GM12873 (cell line): Measurements from ENCODE around the gene TBX1.

Source experiments
- CTCF ChIP-seq: IDR thresholded peaks from 2 replicates; pipeline ENCODE4 v1.5.1; 2012; ENCODE audit warnings: low read depth, mild to moderate bottlenecking, moderate library complexity, low read length, control low read depth; ENCODE audit not compliant: insufficient read depth; ENCODE audit errors: missing control alignments

Gene TBX1

DNA sequence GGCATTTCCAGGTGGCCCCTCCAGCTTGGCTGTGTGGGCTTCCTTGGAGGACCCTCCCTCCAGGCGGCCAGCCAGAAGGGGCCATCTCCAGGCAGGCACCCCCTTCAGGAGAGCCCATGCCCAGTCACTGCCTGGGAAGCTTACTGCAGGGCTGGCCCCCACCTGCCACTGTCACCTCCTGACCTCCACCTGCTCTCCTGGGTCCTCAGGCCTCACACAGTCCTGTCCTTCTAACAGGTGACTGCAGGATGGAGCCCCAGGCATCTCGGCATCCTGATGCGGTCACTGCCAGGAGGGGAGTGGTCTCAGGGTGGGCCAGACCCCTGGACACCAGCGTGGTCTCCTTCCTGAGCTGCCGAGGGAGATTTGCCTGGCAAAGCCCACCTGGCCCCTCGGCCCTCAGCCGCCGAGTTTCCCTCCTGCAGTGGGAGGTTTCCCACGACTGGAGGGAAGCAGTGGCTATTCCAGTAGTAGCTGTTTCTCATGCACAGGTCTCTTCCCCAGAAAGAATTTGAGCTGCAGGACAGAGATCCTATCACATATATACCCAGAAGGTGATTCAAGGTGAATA lies 13.0 kb downstream of the TBX1 start:
- no peak for TF ChIP-seq CTCF

- no peak for TF ChIP-seq CTCF
Measured at GRCh38 chr22:19774628-19775027, 14.1 kb downstream of the TBX1 start.

GRCh38 chr22:19775496-19776325 lies 15.1 kb downstream of the TBX1 start:
- no peak for TF ChIP-seq CTCF

- no peak for TF ChIP-seq CTCF
Measured at GRCh38 chr22:19776433-19777031, 16.0 kb downstream of the TBX1 start.

GRCh38 chr22:19779011-19779421 lies 18.4 kb downstream of the TBX1 start:
- no peak for TF ChIP-seq CTCF

- TF ChIP-seq CTCF: no peak
Measured at GRCh38 chr22:19779685-19780268, 19.2 kb downstream of the TBX1 start.

- TF ChIP-seq CTCF: no peak
Measured at GRCh38 chr22:19782533-19782932, 22.0 kb downstream of the TBX1 start.
